HG03103 (cell line): ENCODE data around the gene LRRC4C.

ENCODE experiments used
- ATAC-seq: cut with Tn5 transposase; IDR thresholded peaks from one replicate; pipeline ENCODE4 v1.9.1; 2021; ENCODE audit warnings: low read depth; ENCODE audit not compliant: unreplicated experiment

Gene LRRC4C

DNA sequence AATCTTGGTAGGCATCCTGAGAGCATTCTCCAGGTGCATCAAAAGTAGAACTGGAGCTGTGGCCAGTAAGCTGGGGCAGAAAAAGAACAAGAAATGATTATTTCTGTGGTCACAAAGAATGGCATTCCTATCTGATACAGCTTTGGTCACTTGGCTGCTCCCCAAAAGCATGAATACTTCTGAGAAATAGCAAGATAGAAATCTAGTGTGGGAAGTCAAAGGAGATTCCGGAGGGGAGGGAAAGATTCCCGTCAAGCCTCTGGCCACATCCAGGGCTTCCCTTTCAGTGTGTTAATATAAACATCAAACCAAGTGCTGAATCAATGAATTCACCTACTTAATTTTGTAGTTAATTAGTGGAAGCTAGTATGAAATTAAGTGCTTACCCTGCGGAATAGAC lies 1185.4 kb downstream of the LRRC4C start:
- ATAC-seq, result no peak

DNA sequence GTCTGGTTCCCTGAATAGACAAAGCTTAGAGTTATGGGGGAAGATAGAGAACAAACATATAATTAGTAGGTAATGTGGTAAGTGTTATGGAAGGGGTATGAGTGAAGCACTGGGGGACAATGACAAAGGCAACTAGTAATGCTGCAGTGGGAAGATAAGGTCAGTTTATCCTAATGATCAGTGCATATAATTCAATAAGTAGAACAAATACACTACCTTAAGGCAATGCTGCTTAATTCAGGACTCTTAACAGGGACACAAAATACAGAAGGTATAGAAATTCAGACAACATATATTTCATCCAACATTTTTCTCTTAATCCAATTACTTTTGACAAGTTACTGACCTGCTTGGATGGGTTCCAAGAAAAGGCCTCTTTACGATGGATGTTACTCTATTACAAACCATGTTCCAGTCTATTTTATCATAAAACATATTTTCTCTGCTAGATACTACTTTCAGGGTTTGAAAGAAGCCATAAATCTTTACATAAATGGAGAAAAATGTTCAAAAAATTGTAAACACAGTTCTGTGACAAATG lies 1186.2 kb downstream of the LRRC4C start:
- ATAC-seq, result no peak

DNA sequence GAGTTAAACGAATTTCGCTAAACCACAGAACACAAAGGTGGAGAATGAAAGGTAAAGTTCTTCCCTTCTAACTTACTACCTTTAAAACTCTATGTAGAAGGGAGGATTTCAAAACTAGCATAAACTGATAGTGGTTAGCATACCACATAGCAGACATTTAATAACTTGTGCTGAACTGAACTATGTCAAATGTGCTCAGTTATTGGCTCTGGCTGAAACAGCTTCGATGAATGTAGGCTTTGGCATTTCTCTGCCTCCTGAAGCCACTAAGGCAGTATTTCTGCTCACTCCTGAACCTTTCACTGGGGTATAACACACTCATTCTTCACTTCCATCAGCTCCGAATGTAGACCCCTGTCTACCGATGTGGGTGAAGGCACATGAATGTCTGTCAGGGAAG lies 1188.1 kb downstream of the LRRC4C start:
- no peak for ATAC-seq

DNA sequence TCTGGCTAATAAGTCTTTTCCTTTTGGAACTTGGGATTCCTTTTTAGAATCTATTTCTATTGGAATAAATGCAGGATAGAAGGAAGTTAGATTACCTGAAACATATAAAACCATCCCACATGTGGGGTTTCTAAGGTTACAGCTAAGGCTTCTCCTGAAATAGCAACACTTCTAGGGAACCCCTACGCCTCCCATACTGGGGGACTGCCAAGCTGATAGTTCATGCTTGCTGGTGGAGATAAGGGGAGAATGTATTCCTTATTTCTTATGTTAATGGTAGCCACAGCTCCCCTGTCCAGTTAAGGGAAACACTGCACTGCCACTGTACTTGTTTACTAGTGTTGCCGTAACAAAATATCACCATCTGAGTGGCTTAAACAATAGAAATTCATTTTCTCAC lies 1189.6 kb downstream of the LRRC4C start:
- no peak for ATAC-seq

DNA sequence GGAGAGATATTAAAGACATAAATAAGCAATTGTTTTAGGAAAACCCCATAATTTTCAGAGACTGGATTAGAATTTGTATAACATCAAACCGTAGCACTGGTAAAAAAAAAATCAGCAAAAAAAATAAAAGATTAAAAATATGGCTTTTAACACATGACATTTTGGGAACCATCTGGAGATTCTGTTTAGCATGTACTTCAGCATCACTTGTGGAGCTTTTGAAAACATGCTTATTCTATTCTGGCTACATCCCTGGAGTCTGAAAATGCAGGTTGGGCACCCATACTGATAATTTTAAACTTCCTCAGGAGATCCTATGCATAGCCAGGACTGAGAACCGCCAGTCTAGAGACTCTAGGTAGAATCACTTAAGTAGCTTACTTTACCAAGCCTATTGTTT lies 1190.9 kb downstream of the LRRC4C start:
- no peak for ATAC-seq

DNA sequence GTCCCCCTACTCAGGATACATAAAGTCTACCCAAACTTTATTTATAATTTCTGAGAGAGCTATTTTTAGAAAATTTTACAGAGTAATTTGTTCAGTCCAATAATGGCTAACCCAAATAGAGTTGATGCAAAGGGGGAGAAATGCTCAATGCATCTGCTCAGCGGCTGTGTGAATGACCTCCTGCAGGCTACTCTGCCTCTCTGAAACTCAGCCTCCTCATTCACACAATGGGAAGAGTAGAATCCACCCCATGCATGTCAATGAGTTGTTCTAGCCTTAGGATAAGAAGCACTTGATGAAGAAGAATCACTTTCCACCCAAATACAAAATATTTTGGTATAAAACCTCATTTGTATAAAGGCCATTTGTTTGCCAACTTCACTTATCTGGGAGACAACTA lies 1204.0 kb downstream of the LRRC4C start:
- ATAC-seq, result no peak

DNA sequence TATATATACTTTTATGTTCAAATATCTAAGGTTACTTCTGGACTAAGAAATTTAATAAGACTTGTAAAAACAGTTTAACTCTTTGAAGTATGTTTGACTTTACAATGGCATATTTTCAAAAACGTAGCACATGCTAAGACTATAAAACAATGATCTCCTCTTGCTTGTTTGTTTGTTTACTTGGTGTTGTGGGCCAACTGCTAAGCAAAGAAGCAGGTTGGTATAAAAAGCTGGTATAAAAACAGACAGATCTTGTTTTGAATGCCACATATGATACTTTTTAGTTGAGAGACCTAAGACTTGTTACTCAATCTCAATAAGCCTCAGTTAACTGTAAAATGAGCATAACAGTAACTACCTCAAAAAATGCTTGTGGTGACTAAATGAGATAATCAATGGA lies 1206.3 kb downstream of the LRRC4C start:
- ATAC-seq, result no peak

DNA sequence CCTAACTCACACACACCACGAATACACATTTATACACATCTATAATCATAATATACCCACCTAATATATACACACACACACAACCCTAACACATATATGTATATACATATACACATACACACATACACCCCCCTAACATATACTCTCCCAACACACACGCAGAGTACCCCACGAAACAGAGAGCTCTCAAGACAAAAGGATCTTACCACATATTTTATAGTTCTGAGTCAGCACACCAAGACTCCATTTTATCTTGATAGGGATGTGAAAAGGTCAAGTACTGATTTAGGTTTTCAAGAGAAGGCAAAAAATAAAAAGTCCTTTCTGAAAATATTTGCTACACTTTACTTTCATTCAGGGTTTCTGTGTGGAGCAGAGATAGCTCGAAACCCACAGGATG lies 1207.2 kb downstream of the LRRC4C start:
- ATAC-seq, result no peak

DNA sequence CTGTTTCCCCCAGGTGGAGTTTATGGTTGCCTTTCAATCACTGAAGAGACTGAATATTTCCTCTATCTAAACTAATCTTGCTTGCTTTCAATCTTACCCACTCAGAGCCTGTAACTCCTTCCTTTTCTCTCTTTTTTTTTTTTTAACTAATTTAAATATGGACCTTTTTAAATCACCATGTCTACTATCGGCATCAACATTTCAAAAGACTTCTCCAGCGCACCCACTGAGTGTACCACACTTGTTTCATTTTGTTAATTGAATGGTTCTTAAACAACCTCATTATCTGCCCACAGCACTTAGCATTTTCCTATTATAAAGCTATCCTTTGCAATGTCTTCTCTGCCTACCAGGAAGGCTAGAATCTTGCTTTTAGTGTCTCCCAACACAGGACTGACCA lies 1212.5 kb downstream of the LRRC4C start:
- no peak for ATAC-seq

DNA sequence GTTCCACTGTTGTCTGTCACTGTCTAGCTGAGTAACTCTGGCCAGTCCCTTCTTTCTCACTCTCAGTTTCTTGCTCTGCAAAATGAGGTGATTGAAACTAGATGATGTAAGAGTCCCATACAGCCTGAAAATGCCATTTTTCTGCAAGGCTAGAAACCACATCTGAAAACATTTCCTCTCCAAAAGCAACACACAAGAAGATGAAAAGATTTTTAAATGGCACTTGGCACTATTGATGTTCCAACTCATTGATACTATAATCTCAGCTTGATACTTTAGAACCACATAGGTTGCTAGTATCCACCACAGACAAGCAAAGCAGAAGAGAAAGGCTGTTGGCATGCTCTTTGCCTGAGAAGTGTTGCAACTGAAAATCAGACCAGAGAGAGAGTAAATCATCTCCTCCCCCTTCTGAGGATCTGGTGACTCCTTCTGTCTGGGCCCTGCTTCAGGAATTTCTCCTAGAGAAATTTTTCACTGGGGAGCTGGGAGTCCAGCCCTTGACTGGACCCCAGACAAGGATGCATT lies 1217.9 kb downstream of the LRRC4C start:
- ATAC-seq, result peak; percentile 86

DNA sequence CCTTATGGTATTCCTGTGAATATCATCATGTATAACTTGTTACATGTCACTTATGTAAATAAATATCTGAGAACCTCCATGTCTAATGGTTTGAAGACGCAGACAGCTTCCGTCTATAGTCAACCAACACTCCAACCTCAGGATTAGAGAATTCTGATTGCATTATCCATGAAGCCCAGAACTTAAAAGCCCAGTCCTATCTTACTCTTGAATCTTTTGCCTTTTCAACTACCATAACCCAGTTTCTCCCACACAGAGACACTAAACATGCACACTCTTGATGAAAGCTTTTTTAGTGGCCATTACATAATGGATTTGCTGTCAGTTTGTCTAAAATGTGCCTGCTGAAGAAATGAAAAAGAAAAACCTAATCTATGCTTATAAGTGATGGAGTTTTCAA lies 1219.2 kb downstream of the LRRC4C start:
- no peak for ATAC-seq

DNA sequence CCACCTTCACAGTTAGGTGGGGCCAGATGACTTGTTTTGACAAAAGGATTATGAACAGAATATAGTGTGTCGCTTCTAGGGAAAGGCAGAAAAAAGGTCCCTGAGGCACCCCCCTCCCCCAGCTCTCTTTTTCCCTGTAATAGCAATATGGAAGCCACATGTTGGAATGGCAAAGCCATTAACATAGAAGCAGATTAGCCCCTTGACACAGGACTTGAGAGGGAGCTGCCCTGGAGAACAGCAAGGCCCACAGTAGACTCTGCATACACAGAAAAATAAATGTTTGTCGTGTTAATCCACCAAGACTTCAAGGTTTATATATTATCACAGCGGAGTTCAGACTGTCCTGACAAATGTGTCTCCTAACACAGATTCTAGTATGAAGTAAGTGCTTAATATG lies 1222.9 kb downstream of the LRRC4C start:
- no peak for ATAC-seq

DNA sequence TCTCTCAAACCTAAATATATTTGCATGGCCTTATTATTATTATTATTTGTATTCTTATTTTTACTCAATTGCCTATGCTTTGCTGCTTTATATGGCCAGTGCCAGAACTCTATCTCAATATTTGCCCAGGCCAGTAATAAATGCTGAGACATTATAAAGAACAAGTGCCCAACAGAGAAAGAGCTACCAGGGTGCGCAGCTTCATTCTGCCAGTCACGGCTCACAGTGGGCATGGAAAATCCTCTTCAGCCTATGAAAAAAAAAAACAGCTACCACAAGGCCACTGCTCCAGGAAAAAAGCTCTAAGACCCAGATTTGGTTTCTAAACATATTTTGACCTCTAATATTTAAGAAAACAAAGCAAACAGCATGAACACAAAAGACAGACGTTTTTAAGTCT lies 1223.6 kb downstream of the LRRC4C start:
- no peak for ATAC-seq

DNA sequence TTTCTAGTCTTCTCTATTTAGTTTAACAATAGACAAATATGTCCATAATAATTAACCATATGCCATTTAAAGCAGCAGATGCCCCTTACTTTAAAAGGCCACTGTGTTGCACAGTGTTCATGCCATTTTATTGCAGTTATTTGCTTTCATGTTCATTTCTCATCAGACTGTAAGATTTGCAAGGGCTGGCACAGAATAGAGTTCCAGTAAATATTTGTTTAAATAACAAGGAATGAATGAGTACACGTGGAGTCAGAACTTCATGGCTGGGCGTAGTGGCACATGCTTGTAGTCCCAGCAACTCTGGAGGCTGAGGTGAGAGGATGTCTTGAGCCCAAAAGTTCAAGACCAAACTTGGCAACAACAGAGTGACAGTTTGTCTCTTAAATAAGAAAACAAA lies 1228.6 kb downstream of the LRRC4C start:
- no peak for ATAC-seq

DNA sequence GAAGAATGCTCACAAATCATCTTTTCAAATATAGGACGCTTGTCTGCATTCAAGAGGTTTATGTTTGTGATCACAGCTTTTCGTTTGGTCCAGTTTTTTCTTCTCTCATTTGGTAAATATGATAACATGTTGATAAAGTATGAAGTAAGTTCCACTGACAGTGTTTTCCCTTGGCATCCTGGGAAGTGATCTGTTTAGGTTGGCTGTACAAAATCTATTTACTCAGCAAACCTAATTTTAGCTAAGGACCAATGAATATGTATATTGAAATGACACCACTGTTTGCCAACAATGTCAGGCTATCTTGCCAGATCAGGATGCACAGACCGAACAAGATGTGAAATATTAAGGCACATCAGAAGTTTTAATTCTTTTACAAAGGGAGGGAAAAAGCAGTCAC lies 1230.8 kb downstream of the LRRC4C start:
- ATAC-seq, result no peak

DNA sequence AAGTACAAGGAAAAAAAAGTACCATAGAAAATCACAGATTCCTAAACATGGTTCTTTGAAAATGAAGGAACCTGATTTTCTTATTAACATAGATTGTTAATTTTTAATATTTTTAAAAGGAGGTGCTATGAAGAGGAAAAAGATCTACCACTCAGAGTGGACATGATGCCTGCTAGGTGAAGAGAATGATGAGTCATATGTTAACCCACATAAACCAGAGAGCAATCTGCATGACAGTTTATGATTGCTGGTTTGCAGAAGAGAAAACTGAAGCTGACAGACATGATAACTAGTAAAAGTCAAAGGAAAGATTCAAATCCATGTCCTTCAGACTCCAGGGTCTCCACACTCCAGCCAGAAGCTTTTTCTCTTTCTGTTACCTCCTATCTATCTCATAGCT lies 1231.7 kb downstream of the LRRC4C start:
- no peak for ATAC-seq

DNA sequence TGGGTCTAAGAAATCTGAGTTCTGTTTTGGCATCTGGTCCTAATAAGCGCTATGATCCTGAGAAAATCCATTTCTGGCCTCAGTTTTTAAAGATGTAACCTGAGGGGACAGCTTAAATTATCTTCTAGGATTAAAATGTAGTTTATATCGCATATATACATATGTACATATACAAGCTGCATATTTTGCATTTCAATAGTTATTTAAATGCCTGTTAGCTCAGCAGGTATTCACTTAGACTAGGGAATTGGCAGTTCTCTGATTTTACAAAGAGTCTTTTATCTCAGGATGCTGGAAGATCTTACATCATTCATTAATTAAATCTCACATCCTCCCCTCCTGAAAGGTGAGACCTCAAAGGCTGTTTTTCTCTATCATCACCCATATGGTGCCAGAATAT lies 1232.8 kb downstream of the LRRC4C start:
- ATAC-seq, result no peak

DNA sequence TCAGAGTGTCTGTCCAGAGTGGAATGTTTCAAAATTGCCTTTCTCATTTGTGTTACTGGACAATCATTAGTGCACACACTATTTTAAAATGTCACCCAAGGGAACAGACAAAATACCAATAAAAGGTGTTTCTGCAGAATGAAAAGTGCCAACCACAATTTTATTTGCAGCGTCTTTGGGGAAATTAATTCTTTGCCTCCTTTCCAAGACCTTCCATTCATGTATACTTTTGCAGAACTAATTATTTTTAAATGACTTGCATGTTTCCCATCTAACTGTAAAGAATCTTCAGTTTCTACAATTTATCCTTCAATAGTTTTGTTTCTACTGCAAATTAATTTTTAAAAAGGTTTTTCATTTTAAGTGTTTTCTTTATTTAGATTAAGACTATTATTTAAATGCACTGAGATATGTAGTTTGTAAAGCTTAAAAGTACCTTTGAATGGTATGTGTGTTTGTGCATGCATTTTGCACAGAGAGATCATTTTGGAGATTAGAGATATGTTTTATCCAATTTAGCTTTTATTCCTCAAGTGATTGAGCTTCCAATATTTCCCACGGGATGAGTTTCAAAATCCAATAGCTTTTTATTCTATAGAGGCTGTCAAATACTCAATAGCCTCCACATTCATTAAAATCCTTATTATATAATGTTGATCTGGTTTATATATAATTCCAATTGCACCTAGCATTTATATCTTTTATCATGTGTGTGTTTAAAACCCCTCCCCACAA lies 1235.7 kb downstream of the LRRC4C start:
- no peak for ATAC-seq

DNA sequence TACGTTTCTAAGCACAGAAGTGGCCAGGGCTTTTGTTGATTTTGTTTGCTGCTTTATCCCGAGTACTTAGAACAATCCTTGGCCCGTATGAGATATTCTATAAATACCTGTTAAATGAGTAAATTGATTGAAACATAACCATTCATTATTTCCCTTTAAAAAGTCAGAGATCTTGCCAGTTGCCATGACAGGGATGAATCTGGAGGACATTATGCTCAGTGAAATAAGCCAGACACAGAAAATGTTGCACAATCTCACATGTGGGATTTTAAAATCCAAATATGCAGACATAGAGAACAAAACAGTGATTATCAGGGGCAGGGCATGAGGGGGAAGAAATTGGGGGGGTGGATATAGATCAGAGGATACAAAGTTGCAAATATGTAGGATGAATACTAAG lies 1240.1 kb downstream of the LRRC4C start:
- ATAC-seq, result no peak

DNA sequence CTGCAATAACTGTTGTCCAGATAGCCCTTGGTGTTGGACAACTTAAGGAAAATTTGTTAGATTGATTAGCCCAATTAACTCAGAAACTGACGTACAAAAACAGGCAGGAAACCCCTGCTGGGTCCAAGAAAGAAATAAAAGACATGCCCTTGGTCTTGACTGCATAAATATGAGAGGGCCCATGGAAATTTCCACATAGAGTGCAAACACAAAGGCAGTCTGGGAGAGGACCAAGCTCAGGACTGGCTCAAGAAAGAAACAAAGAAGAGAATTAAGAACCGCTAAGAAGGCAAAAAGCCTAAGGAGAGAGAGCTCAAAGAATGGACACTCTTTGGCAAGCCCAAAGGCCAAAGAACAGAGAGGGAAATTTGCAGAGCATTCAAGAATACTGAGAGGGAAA lies 1243.9 kb downstream of the LRRC4C start:
- ATAC-seq, result no peak

DNA sequence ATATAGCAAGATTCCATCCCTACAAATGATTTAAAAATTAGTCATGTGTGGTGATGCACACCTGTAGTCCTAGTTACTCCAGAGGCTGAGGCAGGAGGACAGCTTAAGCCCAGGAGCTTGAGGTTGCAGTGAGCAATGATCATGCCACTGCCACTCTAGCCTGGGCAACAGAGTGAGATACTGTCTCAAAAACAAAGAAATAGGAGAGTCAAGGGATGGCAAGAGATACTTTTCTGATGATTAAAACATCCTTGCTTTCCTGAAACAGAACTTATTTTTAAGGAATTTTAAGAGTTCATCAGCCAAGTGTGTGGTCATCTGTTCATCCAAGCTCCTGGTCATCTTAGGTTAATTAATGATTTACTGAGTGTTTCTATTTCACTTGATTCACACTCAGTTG lies 1252.0 kb downstream of the LRRC4C start:
- no peak for ATAC-seq

DNA sequence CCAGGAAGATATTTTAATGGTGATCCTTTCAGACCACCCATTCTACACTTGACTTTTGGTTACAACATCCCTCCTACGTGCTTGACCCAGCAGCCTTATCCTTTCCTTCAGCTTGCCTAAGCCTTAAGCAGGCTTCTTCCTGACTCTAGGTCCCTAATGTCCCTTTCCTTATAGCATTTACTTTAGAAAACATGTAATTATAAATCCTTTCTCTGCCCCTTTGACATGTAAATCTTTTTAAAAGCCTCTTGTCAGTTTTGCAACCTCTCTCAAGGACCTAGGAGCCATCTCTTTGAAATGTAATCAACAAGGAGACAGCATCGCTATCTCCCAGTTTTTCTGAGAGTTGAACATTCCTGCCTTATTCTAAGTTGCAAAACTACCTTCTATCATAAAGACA lies 1255.2 kb downstream of the LRRC4C start:
- no peak for ATAC-seq

DNA sequence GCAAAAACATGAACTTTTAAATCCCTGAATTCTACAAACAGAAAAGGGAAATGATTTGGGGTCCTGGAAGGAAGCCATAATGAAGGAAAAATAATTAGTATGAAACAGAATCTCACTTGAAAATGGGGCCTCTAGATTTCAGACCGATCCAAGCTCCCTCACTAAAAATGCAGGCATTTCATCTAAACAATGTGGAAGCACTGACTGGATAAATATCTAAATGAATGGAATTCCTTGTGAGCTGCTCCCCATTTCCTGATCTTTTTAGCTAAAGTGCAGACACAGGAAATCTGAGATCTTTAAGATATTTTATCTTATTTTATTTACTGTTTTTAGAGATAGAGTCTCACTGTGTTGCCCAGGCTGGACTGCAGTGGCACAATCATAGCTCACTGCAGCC lies 1255.8 kb downstream of the LRRC4C start:
- ATAC-seq, result no peak
